ENCODE data around the gene MMP24.
"Not testable (repeated sequence)": the region's sequence is repeated elsewhere in the genome, so short reads cannot be mapped to it uniquely, and the experiment has no call there.

Gene MMP24

DNA sequence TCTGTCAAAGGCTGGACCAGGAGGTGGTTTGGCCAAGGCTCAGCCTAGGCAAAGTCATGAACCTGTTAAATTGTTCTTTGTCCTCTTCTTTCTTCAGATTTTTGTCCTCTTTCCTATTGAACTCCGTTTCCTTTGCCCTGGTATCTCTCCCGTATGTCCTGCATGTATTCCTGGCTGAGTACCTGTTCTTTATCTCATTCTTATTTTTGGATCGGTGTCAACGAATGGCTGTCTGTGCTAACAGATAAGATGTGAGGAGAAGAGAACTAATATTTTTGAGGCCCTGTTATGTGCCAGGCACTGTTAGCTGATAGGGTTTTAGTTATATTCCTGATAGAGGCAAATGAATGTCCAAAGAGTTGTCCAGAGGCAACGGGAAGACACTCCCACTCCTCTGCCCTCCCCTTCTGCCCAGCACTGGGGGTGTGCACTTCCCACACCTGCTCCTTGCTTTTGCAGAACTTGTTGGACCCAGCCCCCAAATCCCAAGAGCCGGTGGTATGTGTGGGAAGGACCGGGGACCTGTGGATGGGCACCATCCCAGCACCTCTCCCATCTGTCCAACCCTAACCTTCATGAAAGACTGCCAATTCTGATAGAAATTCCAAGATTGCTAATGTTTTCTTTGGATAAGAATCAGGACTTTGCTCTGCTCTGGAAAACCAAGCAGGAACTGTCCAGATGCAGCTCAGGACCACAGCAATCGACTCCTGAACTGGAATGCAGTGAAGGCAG is 30.9 kb downstream of the MMP24 start:
- no peak for DNase-seq (ENCODE audit: low spot score)

- DNase-seq (ENCODE audit: low spot score): no peak
Observed at GRCh38 chr20:35260426-35260825, 33.9 kb downstream of the MMP24 start.

DNA sequence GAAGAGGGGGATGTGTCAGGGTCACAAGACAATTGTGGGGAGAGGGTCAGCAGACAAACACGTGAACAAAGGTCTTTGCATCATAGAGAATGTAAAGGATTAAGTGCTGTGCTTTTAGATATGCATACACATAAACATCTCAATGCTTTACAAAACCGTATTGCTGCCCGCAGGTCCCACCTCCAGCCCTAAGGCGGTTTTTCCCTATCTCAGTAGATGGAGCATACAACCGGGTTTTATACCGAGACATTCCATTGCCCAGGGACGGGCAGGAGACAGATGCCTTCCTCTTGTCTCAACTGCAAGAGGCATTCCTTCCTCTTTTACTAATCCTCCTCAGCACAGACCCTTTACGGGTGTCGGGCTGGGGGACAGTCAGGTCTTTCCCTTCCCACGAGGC is 35.8 kb downstream of the MMP24 start:
- DNase-seq (ENCODE audit: low spot score): not testable (repeated sequence)

DNA sequence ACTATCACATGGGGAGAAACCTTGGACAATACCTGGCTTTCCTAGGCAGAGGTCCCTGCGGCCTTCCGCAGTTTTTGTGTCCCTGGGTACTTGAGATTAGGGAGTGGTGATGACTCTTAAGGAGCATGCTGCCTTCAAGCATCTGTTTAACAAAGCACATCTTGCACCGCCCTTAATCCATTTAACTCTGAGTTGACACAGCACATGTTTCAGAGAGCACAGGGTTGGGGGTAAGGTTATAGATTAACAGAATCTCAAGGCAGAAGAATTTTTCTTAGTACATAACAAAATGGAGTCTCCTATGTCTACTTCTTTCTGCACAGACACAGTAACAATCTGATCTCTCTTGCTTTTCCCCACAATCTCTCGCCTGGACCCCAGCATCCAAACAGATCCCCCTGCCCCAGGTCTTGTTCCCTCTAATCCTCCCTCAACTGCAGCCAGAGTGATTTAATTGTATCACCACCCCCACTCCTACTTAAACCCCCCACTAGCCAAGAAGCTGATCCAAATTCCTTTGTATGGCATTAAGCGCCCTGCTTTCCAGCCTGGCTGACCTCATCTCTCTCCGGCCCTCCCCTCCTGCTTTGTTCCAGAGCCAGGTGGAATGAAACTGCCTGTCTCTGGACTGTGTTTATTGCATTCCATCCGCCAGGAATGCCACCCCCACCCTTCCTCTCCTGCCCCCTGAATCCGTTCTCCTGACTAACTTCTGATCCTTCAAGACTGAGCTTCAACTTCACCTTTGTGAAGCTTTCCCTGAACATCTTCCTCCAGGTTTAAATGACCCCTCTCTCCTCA is 36.4 kb downstream of the MMP24 start:
- DNase-seq (ENCODE audit: low spot score): not testable (repeated sequence)

DNA sequence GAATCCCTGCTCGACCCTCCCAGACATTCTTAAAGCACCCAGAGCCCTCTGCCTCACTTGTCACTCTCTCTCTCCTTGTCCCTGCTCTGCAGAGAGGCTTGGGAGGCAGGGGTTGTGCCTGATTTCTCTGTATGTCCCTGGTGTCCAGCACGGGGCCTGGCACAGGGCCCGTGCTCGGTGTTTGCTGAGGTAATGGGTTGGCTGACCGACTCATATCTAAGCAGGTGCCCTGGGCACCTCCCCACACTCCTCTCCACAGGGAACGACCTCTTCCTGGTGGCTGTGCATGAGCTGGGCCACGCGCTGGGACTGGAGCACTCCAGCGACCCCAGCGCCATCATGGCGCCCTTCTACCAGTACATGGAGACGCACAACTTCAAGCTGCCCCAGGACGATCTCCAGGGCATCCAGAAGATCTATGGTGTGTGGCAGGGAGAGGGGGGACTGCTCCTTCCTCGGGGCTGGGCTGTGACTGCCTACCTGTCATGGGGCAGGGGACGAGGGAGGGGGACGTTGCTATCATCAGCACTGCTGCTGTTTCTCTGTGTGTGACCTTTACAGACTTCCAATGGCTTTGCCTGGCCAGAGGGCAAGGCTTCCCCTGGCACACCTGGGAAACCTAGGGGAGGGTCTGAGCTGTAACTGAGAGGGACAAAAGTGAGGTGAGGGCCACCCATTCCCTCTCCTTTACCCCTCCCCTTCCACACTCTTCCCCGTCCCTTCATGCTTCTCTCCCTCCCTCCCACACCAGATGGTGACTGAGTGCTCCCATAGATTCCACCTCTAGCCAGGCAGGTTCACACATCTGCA is 37.2 kb downstream of the MMP24 start:
- no peak for DNase-seq (ENCODE audit: low spot score)

DNA sequence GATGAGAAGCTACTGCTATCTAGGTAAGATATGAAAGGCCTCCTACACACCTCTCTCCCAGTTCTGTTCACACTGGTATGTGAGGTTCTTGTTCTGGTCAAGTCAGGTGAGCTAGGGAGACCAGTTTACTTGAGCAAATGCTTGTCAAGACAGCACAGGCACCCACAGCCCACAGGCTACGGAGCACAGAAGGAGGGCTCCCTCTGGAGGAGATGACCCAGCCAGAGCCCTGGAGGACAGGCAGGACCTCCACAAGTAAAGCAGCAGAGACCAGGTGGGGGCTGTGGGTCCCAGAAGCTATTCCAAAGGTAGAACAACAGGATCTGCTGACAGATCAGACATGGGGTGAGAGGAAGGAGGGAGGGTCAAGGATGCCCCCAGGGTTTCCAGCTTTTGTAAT is 38.3 kb downstream of the MMP24 start:
- no peak for DNase-seq (ENCODE audit: low spot score)

- no peak for DNase-seq (ENCODE audit: low spot score)
Observed at GRCh38 chr20:35267092-35267491, 40.6 kb downstream of the MMP24 start.

DNA sequence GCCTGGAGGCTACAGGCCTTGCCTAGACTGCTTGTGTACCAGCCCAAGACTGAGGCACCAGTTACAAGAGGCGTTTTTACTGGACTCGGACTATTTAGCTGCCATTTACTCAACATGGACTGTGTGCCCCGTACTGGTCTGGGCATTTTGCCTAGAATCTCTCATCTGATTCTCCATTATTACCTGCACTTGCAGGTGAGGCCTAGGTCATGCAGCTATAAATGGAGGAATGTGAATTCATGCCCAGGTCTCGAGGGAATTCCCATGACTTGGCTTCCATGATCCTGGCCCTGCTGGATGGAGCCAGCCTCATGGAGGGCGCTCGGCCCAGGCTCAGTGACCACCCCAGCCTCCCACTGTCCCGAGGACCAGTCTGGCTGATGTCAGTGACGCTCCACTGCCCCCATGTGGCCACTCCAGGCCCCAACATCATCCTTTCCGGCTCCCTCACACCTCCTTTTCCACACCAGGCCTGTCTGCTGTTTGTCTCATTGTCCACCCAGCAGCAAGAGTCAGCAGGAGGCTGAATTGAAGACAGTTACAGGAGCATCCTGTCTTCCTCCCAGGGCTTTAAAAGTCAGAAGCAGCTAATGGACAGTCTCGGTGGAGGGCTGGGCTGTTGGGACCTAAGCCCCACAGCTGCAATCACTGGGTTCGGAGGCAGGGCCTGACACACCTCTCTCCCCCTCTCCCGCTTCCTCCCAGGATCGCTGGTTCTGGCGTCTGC is 42.7 kb downstream of the MMP24 start:
- DNase-seq (ENCODE audit: low spot score): no peak

- DNase-seq (ENCODE audit: low spot score): no peak
Observed at GRCh38 chr20:35270021-35270902, 43.8 kb downstream of the MMP24 start.

DNA sequence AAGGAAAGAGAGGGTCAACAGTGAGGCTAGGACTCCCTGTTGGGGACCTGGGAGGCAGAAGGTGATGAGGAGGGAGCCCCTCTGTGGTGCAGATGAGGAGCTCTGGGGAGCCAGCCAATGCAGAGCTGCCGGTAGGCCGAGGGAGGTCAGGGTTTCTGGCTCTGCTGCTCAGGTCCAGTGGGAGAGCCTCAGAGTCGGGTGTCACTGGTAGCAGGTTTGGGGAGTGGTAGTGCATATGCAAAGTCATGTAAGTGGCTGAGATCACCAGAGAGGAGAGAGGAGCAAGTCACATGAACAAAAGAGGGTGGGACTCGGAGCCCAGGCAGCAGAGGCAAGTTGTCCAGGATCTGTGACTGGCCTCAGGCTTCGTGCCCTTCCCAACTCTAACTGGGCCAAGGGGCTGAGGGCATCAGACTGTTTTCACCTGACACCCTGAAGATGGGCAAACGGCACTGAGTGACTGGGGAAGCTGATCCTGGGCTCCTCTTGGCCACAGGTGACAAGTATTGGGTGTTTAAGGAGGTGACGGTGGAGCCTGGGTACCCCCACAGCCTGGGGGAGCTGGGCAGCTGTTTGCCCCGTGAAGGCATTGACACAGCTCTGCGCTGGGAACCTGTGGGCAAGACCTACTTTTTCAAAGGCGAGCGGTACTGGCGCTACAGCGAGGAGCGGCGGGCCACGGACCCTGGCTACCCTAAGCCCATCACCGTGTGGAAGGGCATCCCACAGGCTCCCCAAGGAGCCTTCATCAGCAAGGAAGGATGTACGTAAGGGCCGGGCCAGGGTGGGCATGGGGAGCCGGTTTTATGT is 44.8 kb downstream of the MMP24 start:
- DNase-seq (ENCODE audit: low spot score): no peak

DNA sequence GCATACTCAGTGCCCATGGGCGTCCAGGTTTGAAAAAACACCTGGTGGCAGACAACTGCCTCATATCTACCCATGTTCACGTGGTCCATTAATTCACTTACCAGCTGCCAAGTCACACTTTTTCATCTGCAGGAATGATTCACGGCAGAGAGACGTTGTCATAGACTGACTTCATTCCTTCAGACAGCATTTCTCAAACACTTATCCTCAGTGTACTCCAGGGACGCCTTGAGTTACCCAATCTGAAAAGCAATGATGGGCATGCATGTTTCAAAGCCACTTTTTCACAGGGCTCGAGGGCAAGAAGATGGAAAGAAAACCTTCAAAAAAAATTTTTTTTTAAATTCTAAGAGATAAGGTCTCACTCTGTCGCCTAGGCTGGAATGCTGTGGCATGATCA is 45.4 kb downstream of the MMP24 start:
- no peak for DNase-seq (ENCODE audit: low spot score)

DNA sequence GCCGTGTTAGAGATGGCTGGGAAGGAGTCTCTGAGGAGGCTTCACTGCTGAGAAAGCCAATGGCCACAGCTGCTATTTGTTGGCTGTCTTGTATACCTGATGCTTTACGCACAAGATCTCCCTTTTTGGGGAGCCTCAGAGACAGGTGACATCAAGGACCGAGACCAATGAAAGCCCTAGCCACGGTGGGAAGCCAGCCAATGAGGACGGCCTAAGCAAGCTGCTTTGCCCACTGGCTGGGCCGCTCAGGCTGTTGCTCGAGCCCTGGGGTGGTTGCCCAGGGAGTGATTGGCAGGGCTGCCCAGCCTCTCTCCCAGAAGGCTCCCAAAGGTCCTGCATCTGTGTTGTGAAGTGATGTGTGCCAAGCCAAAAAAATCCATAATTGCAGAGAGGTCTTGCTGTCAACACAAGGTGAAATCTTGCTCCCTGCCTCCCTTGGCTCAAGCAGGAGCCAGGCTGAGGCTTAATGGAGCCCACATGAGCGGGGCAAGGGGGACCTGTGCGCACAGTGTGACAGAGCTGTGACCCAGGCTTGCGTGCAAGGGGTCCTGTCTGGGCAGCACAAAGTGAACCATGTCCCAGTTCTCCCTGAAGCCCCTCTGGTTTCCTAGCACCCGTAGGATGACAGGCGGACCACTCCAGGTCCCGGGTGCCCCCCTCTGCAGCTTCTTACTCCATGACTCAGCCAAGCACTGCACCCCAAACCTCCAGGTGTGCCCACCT is 47.1 kb downstream of the MMP24 start:
- DNase-seq (ENCODE audit: low spot score): peak; percentile 58

- no peak for DNase-seq (ENCODE audit: low spot score)
Observed at GRCh38 chr20:35274172-35275092, 47.9 kb downstream of the MMP24 start.

- DNase-seq (ENCODE audit: low spot score): no peak
Observed at GRCh38 chr20:35275741-35276251, 49.3 kb downstream of the MMP24 start.

DNA sequence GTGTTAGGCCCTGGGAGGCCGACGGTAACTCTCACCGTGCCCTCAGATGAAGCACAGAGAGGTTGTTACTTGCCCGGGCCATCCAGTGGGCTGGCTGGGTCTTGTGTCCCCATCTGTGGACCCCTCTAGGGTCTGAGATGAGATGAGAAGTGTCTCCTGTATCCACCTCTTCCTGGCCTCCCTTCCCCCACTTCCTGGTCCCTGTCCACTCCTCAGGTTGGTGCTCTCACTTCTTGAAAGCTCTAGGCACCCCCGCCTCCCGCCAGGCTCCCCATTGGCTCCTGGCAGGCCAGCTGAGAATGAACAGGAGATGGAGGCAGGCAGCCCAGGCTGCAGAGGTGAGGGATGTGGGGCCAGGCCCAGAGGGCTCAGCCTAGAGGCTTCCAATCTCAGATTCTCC is 49.9 kb downstream of the MMP24 start:
- no peak for DNase-seq (ENCODE audit: low spot score)

DNA sequence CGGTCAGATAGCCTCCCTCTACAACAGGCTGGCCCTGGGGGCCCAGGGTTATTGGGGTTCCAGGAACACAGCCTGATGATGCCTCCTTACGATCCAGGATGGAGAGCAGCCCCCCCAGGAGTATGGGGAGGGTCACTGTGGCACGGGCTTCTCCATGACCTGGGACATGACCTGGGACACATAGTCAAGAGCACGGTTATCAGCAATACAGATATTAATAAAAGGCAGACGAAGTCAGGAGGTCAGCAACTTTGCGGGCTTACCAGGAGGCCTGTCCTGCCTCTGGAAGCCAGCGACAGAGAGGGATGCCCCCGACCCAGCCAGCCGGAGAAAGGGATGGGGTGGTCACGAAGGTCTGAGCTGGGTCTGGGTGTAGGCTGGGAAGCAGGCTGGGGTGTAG is 50.6 kb downstream of the MMP24 start:
- no peak for DNase-seq (ENCODE audit: low spot score)

DNA sequence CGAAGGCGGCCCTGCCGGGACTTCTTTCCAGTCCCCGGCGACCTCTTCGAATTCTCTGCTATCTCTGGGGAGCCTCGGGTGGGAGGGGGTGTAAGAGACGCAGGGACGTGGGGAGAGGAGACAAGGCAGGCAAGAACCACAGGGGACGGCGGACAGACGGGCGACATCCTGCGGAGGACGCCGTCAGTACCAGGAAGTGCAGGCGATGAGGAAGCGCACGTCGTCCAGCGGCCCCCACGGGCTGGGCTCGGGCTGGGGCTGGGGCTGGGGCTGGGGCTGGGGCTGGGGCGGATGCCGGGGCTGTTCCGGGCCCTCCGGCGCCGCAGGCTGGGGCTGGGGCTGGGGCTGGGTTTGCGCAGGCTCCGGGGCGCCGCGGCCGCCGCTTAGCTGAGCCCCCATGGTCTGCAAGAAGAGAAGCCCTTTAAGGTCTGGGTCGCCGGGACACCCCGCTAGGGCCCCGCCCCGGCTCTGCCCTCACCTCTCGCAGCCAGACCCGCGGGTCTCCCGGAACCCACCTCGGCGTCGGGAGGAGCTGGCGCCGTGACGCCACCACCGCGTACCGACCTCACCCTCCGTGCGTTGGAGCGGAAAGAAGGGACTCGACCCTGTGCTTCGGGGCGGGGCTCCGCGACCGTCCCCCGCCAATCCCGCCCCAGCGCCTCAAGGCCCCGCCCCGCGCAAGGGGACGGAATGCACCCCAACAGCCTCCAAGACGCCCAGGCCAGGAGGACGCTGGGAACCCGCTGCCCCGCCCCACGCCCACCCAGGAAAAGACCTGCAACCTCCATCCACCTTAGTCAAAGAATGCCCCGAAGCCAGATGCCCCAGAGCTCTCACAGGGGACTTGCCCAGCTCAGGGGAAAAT is 51.3 kb downstream of the MMP24 start, which contains the start of gene MMP24OS:
Gene MMP24OS, minus strand, starts transcription at position 592 of the 865 bp plus-strand sequence. Its CDS starts 193 bp downstream, at position 399.
- DNase-seq (ENCODE audit: low spot score): peak; percentile 79

Measured in pons (tissue), 1 donor.